Tibial nerve (tissue), 4 donors: Measurements from ENCODE around the gene RLBP1.

Experiments used
- CTCF ChIP-seq, 5 experiments: fragments of 200-600 bp in 3 of 5; fragments of 450-650 bp in 2 of 5; sonication (generic) in 3 of 5; IDR thresholded peaks; one replicate each; pipeline ENCODE4 v1.5.1; 2016 to 2019; ENCODE audit warnings: antibody characterized with exemption in 5 of 5, mild to moderate bottlenecking in 3 of 5, moderate library complexity in 2 of 5
- EP300 ChIP-seq, 2 donors: sonication (generic); formaldehyde crosslinking; IDR thresholded peaks; one replicate each; pipeline ENCODE4 v1.6.1; 2017; ENCODE audit warnings: antibody characterized with exemption in 2 of 2, mild to moderate bottlenecking in 1 of 2
- POLR2A ChIP-seq, 2 donors: fragments of 450-650 bp; IDR thresholded peaks; one replicate each; pipeline ENCODE4 v1.6.1; 2017; ENCODE audit warnings: antibody characterized with exemption in 2 of 2, mild to moderate bottlenecking in 2 of 2, moderate library complexity in 2 of 2

- TF ChIP-seq CTCF (IDR thresholded peaks at IDR 0.05) = no peak
- no peak for TF ChIP-seq POLR2A (IDR thresholded peaks at IDR 0.05)
- TF ChIP-seq EP300 (IDR thresholded peaks at IDR 0.05) = no peak
These were observed 19.8 kb downstream of the RLBP1 start for GRCh38 chr15:89201465-89202005.
